Uterus (tissue), 2 donors: ENCODE results near the gene RANBP3.

Experiments used
- CTCF ChIP-seq, 4 experiments: fragments of 200-600 bp in 2 of 4; fragments of 450-650 bp in 2 of 4; sonication (generic) in 2 of 4; IDR thresholded peaks; one replicate each; pipeline ENCODE4 v1.5.1; 2016 to 2019; ENCODE audit warnings: antibody characterized with exemption in 4 of 4, mild to moderate bottlenecking in 2 of 4, moderate library complexity in 1 of 4
- POLR2A ChIP-seq, 2 donors: fragments of 450-650 bp; IDR thresholded peaks; one replicate each; pipeline ENCODE4 v1.6.1; 2016; ENCODE audit warnings: antibody characterized with exemption in 2 of 2, mild to moderate bottlenecking in 1 of 2, moderate library complexity in 1 of 2

DNA sequence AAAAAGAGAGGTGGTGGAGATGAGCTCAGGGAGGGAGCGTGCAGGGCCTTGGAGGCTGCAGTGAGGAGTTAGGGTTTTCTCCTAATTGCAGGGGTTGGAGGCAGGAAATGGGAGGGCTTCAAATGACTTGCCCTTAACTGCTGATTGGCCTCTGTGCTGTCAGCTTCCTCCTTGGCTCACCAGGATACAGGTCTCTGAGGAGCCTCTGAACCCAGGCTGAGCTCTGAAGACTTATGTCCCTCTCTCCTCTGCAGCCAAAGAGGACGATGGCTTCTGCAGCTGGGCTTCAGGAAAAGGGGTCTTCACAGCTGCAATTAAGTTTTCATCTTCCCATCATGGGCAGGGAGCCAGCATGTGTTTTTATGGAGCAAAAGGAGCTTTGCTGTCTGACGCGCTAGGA lies 6.7 kb upstream of the RANBP3 start:
- no peak for TF ChIP-seq CTCF (IDR thresholded peaks at IDR 0.05)
- no peak for TF ChIP-seq POLR2A (IDR thresholded peaks at IDR 0.05)
